ENCODE results near the gene SIRPG. TPM values are rescaled to one million over a fixed set of nuclear protein-coding genes. Genes with fewer than 3 reads are reported as not detected.

The SIRPG gene
- total and polyA plus RNA-seq, 8 donors, result 0.15 to 0.58 (median 0.34) TPM; not detected in 1

- no peak for DNase-seq
- H3K36me3 ChIP-seq, result no peaks in the 10 kb centered on the region
- peaks cover 0 to 3% of the 10 kb centered on the region in 2 donors for H3K9me3 ChIP-seq
- H3K4me3 ChIP-seq, result no peak overlapping the region
- peaks cover 0 to 27% of the 10 kb centered on the region in 2 donors for H3K27me3 ChIP-seq
- intact Hi-C loops (cut with DNase I), result no loop called here
- ATAC-seq, result no peak
- TF ChIP-seq CTCF (IDR thresholded peaks at IDR 0.05), result no peak
- no peak overlapping the region for H3K27ac ChIP-seq
- peaks cover 0 to 5% of the 10 kb centered on the region in 2 donors for H3K4me1 ChIP-seq
These were observed 735 bp downstream of the SIRPG start for GRCh38 chr20:1656844-1657243.

- intact Hi-C loops (cut with DNase I), result no loop called here
- no peak for ATAC-seq
- H3K9me3 ChIP-seq, result peaks cover 0 to 3% of the 10 kb centered on the region in 2 donors
- DNase-seq, result no peak
- peaks cover 0 to 15% of the 10 kb centered on the region in 2 donors for H3K27me3 ChIP-seq
- no peak overlapping the region for H3K4me3 ChIP-seq
- TF ChIP-seq CTCF (IDR thresholded peaks at IDR 0.05), result no peak
- no peaks in the 10 kb centered on the region for H3K36me3 ChIP-seq
- no peak overlapping the region for H3K27ac ChIP-seq
- H3K4me1 ChIP-seq, result no peaks in the 10 kb centered on the region
These were observed 2.6 kb downstream of the SIRPG start for GRCh38 chr20:1654996-1655395.

- no peak overlapping the region for H3K4me3 ChIP-seq
- no peak for TF ChIP-seq CTCF (IDR thresholded peaks at IDR 0.05)
- peaks cover 0 to 3% of the 10 kb centered on the region in 2 donors for H3K9me3 ChIP-seq
- H3K36me3 ChIP-seq, result no peaks in the 10 kb centered on the region
- H3K4me1 ChIP-seq, result no peaks in the 10 kb centered on the region
- DNase-seq (no peak), ATAC-seq (no peak)
- no peak overlapping the region for H3K27ac ChIP-seq
- intact Hi-C loops (cut with DNase I), result no loop called here
- peaks cover 0 to 7% of the 10 kb centered on the region in 2 donors for H3K27me3 ChIP-seq
These were observed 4.6 kb downstream of the SIRPG start for GRCh38 chr20:1652960-1653359.

GRCh38 chr20:1652104-1652503, 5.5 kb downstream of the SIRPG start:
- no peaks in the 10 kb centered on the region for H3K27me3 ChIP-seq
- TF ChIP-seq CTCF (IDR thresholded peaks at IDR 0.05), result no peak
- ATAC-seq, result no peak
- H3K4me1 ChIP-seq, result no peaks in the 10 kb centered on the region
- intact Hi-C loops (cut with DNase I), result no loop called here
- H3K36me3 ChIP-seq, result no peaks in the 10 kb centered on the region
- H3K27ac ChIP-seq, result no peak overlapping the region
- peaks cover 0 to 3% of the 10 kb centered on the region in 2 donors for H3K9me3 ChIP-seq
- no peak overlapping the region for H3K4me3 ChIP-seq
- DNase-seq, result no peak

GRCh38 chr20:1651268-1652058, 6.1 kb downstream of the SIRPG start:
- ATAC-seq, result no peak
- TF ChIP-seq CTCF (IDR thresholded peaks at IDR 0.05), result no peak
- Histone ChIP-seq H3K4me1 (no peaks in the 10 kb centered on the region), H3K4me3 (no peak overlapping the region), H3K27ac (no peak overlapping the region), H3K27me3 (no peaks in the 10 kb centered on the region), H3K9me3 (peaks cover 0 to 3% of the 10 kb centered on the region in 2 donors), H3K36me3 (no peaks in the 10 kb centered on the region)
- intact Hi-C loops (cut with DNase I), result no loop called here
- DNase-seq, result no peak
